Ectodermal cell (in vitro differentiated cells): ENCODE measurements around the gene SKIL.

Source experiments
- H3K27ac ChIP-seq: 2 replicates; pipeline ENCODE4 v1.7.0; 2013; ENCODE audit warnings: mild to moderate bottlenecking, low read depth, low read length; ENCODE audit not compliant: insufficient read depth, poor library complexity, severe bottlenecking
- H3K27me3 ChIP-seq: 2 replicates; pipeline ENCODE4 v1.7.0; 2013; ENCODE audit warnings: mild to moderate bottlenecking, low read length; ENCODE audit not compliant: insufficient read depth, control insufficient read depth, poor library complexity, severe bottlenecking
- H3K36me3 ChIP-seq: one replicate; pipeline ENCODE4 v1.7.0; 2013; ENCODE audit warnings: low read length; ENCODE audit not compliant: control insufficient read depth, insufficient read depth
- H3K4me1 ChIP-seq: one replicate; pipeline ENCODE4 v1.7.0; 2013; ENCODE audit warnings: low read length; ENCODE audit not compliant: control insufficient read depth, insufficient read depth
- H3K4me3 ChIP-seq: 2 replicates; pipeline ENCODE4 v1.7.0; 2013; ENCODE audit warnings: low read depth, low read length, control low read depth; ENCODE audit not compliant: insufficient read depth
- H3K9me3 ChIP-seq: 2 replicates; pipeline ENCODE4 v1.7.0; 2013; ENCODE audit warnings: mild to moderate bottlenecking, low read length, moderate library complexity; ENCODE audit not compliant: control insufficient read depth
- WGBS, 2 experiments: methylation state at CpG; one replicate each; pipeline ENCODE4 v1.1.7; 2013; ENCODE audit warnings: missing lambda C conversion rate in 2 of 2; 5-methylcytosine and 5-hydroxymethylcytosine counted together

SKIL gene

GRCh38 chr3:170421111-170421641 is 63.7 kb downstream of the SKIL start:
- H3K4me3 ChIP-seq = no peak overlapping the region
- H3K4me1 ChIP-seq = peaks cover 9% of the 10 kb centered on the region
- WGBS, 2 experiments = 65 to 78% methylated on average over 11 to 12 of the region's 12 CpGs
- H3K36me3 ChIP-seq = no peaks in the 10 kb centered on the region
- no peaks in the 10 kb centered on the region for H3K9me3 ChIP-seq
- H3K27me3 ChIP-seq = peaks cover 65% of the 10 kb centered on the region
- H3K27ac ChIP-seq = no peak overlapping the region

- 91 to 92% methylated on average over 2 of the region's 2 CpGs for WGBS, 2 experiments
- no peaks in the 10 kb centered on the region for H3K36me3 ChIP-seq
- H3K4me3 ChIP-seq = no peak overlapping the region
- no peak overlapping the region for H3K27ac ChIP-seq
- peaks cover 60% of the 10 kb centered on the region for H3K27me3 ChIP-seq
- H3K4me1 ChIP-seq = peaks cover 11% of the 10 kb centered on the region
- no peaks in the 10 kb centered on the region for H3K9me3 ChIP-seq
Observed at GRCh38 chr3:170421758-170422157, 64.2 kb downstream of the SKIL start.

GRCh38 chr3:170423001-170423615 is 65.6 kb downstream of the SKIL start:
- Histone ChIP-seq H3K27ac (no peak overlapping the region), H3K27me3 (peaks cover 47% of the 10 kb centered on the region), H3K4me3 (no peak overlapping the region), H3K9me3 (no peaks in the 10 kb centered on the region), H3K4me1 (peaks cover 10% of the 10 kb centered on the region), H3K36me3 (no peaks in the 10 kb centered on the region)
- 93% methylated on average over 8 of the region's 8 CpGs for WGBS, 2 experiments

GRCh38 chr3:170424879-170425278 is 67.4 kb downstream of the SKIL start:
- 79 to 82% methylated on average over 7 to 8 of the region's 8 CpGs for WGBS, 2 experiments

GRCh38 chr3:170425491-170426239 is 68.2 kb downstream of the SKIL start:
- Histone ChIP-seq H3K4me3 (no peak overlapping the region), H3K27me3 (peaks cover 21% of the 10 kb centered on the region), H3K9me3 (no peaks in the 10 kb centered on the region), H3K4me1 (peaks cover 20% of the 10 kb centered on the region), H3K36me3 (no peaks in the 10 kb centered on the region), H3K27ac (peak overlapping the region; percentile 47)
- WGBS, 2 experiments = 21 to 25% methylated on average over 11 of the region's 11 CpGs

More at GRCh38 chr3:170424879-170425278, 67.4 kb downstream of the SKIL start:
- peaks cover 15% of the 10 kb centered on the region for H3K4me1 ChIP-seq
- H3K27ac ChIP-seq = no peak overlapping the region
- no peaks in the 10 kb centered on the region for H3K36me3 ChIP-seq
- H3K27me3 ChIP-seq = peaks cover 29% of the 10 kb centered on the region
- H3K9me3 ChIP-seq = no peaks in the 10 kb centered on the region
- no peak overlapping the region for H3K4me3 ChIP-seq

- peak overlapping the region; percentile 47 for H3K27ac ChIP-seq
- no peaks in the 10 kb centered on the region for H3K36me3 ChIP-seq
- H3K4me1 ChIP-seq = peaks cover 20% of the 10 kb centered on the region
- H3K9me3 ChIP-seq = no peaks in the 10 kb centered on the region
- no peak overlapping the region for H3K4me3 ChIP-seq
- 54 to 62% methylated on average over 2 of the region's 2 CpGs for WGBS, 2 experiments
- H3K27me3 ChIP-seq = peaks cover 14% of the 10 kb centered on the region
Observed at GRCh38 chr3:170426240-170426797, 68.8 kb downstream of the SKIL start.

GRCh38 chr3:170428095-170428494 is 70.6 kb downstream of the SKIL start:
- peaks cover 9% of the 10 kb centered on the region for H3K27me3 ChIP-seq
- H3K9me3 ChIP-seq = no peaks in the 10 kb centered on the region
- H3K4me1 ChIP-seq = peaks cover 20% of the 10 kb centered on the region
- H3K36me3 ChIP-seq = no peaks in the 10 kb centered on the region
- 93 to 96% methylated on average over 2 of the region's 2 CpGs for WGBS, 2 experiments
- H3K27ac ChIP-seq = no peak overlapping the region
- H3K4me3 ChIP-seq = no peak overlapping the region

- H3K9me3 ChIP-seq = no peaks in the 10 kb centered on the region
- peaks cover 6% of the 10 kb centered on the region for H3K27me3 ChIP-seq
- H3K4me1 ChIP-seq = peaks cover 20% of the 10 kb centered on the region
- no peak overlapping the region for H3K4me3 ChIP-seq
- no peak overlapping the region for H3K27ac ChIP-seq
- 44 to 75% methylated on average over 1 of the region's 1 CpG for WGBS, 2 experiments
- no peaks in the 10 kb centered on the region for H3K36me3 ChIP-seq
Observed at GRCh38 chr3:170429050-170429449, 71.5 kb downstream of the SKIL start.

GRCh38 chr3:170431054-170431453 is 73.5 kb downstream of the SKIL start:
- Histone ChIP-seq H3K27me3 (no peaks in the 10 kb centered on the region), H3K9me3 (no peaks in the 10 kb centered on the region), H3K4me1 (peaks cover 15% of the 10 kb centered on the region), H3K4me3 (no peak overlapping the region), H3K36me3 (no peaks in the 10 kb centered on the region), H3K27ac (no peak overlapping the region)
- WGBS, 2 experiments = 91 to 92% methylated on average over 1 to 3 of the region's 3 CpGs

GRCh38 chr3:170432416-170432815 is 74.9 kb downstream of the SKIL start:
- H3K27ac ChIP-seq = no peak overlapping the region
- peaks cover 12% of the 10 kb centered on the region for H3K4me1 ChIP-seq
- 96% methylated on average over 14 of the region's 14 CpGs for WGBS, 2 experiments
- H3K27me3 ChIP-seq = no peaks in the 10 kb centered on the region
- H3K9me3 ChIP-seq = no peaks in the 10 kb centered on the region
- H3K36me3 ChIP-seq = no peaks in the 10 kb centered on the region
- no peak overlapping the region for H3K4me3 ChIP-seq
